ENCODE measurements around the gene CTIF. TPM values are rescaled to one million over a fixed set of nuclear protein-coding genes. Genes with fewer than 3 reads are reported as not detected.

Gene CTIF
- polyA plus RNA-seq, 1 donor from 2014 or later = 50.2 TPM

GRCh38 chr18:48762022-48762421 lies 223.2 kb downstream of the CTIF start:
- H3K4me2 ChIP-seq (ENCODE audit: low read length) = no peak overlapping the region
- TF ChIP-seq EP300 (conservative IDR thresholded peaks at IDR 0.05; ENCODE audit: poor library complexity, severe bottlenecking) (no peak), SMC3 (conservative IDR thresholded peaks at IDR 0.05; ENCODE audit: poor library complexity) (no peak), REST (IDR thresholded peaks at IDR 0.05; ENCODE audit: borderline replicate concordance) (no peak), RAD21 (conservative IDR thresholded peaks at IDR 0.05) (no peak), MXI1 (conservative IDR thresholded peaks at IDR 0.05; ENCODE audit: poor library complexity, severe bottlenecking) (no peak), EZH2 (IDR thresholded peaks at IDR 0.05; ENCODE audit: borderline replicate concordance, insufficient read depth, low read length, poor library complexity, severe bottlenecking) (no peak), TAF1 (IDR thresholded peaks at IDR 0.05; ENCODE audit: low read depth) (no peak), CTCF (IDR thresholded peaks at IDR 0.05; ENCODE audit: poor library complexity, severe bottlenecking) (no peak), POLR2AphosphoS5 (IDR thresholded peaks at IDR 0.05) (no peak)
- no peaks in the 10 kb centered on the region for H3K27me3 ChIP-seq (ENCODE audit: insufficient read depth, low read depth, low read length)
- H3K9me3 ChIP-seq (ENCODE audit: low read length) = no peaks in the 10 kb centered on the region
- peaks cover 5% of the 10 kb centered on the region for H3K36me3 ChIP-seq (ENCODE audit: insufficient read depth, low read length)
- no peak overlapping the region for H3K4me3 ChIP-seq (ENCODE audit: low read length)
- H3K79me2 ChIP-seq (replicated peaks; ENCODE audit: insufficient read depth, low read length) = no peaks in the 10 kb centered on the region
- no peak overlapping the region for H3K27ac ChIP-seq (ENCODE audit: low read length)
- no peak overlapping the region for H3K9ac ChIP-seq (ENCODE audit: low read length)
- H3K9me2 ChIP-seq (ENCODE audit: insufficient read depth, low read length) = no peaks in the 10 kb centered on the region
- H4K20me1 ChIP-seq (ENCODE audit: insufficient read depth) = no peaks in the 10 kb centered on the region
- no peak overlapping the region for H2AFZ ChIP-seq (ENCODE audit: low read depth, low read length)
- no peaks in the 10 kb centered on the region for H3F3A ChIP-seq (ENCODE audit: insufficient read depth, low read length, poor library complexity, severe bottlenecking)

- Histone ChIP-seq H3K4me2 (ENCODE audit: low read length) (no peak overlapping the region), H3K79me2 (replicated peaks; ENCODE audit: insufficient read depth, low read length) (no peaks in the 10 kb centered on the region), H3K9ac (ENCODE audit: low read length) (no peak overlapping the region), H4K20me1 (ENCODE audit: insufficient read depth) (no peaks in the 10 kb centered on the region), H3K36me3 (ENCODE audit: insufficient read depth, low read length) (peaks cover 5% of the 10 kb centered on the region), H3K9me2 (ENCODE audit: insufficient read depth, low read length) (no peaks in the 10 kb centered on the region), H2AFZ (ENCODE audit: low read depth, low read length) (no peak overlapping the region), H3F3A (ENCODE audit: insufficient read depth, low read length, poor library complexity, severe bottlenecking) (no peaks in the 10 kb centered on the region), H3K9me3 (ENCODE audit: low read length) (no peaks in the 10 kb centered on the region), H3K4me3 (ENCODE audit: low read length) (no peak overlapping the region), H3K27ac (ENCODE audit: low read length) (no peak overlapping the region), H3K27me3 (ENCODE audit: insufficient read depth, low read depth, low read length) (no peaks in the 10 kb centered on the region)
- TF ChIP-seq REST (IDR thresholded peaks at IDR 0.05; ENCODE audit: borderline replicate concordance) (no peak), POLR2AphosphoS5 (IDR thresholded peaks at IDR 0.05) (no peak), CTCF (IDR thresholded peaks at IDR 0.05; ENCODE audit: poor library complexity, severe bottlenecking) (no peak)
Observed at GRCh38 chr18:48762836-48763718, 224.2 kb downstream of the CTIF start.

All from neural cell (in vitro differentiated cells).